Mucosa of rectum (tissue), 2 donors: Measurements from ENCODE around the gene IGSF10.

ENCODE experiments used
- H3K27ac ChIP-seq, 2 donors: one replicate each; pipeline ENCODE4 v1.7.0; 2013; ENCODE audit warnings: inconsistent platforms in 2 of 2, low read depth in 2 of 2, low read length in 2 of 2
- H3K27me3 ChIP-seq, 2 donors: one replicate each; pipeline ENCODE4 v1.7.0; 2013; ENCODE audit warnings: low read length in 2 of 2; ENCODE audit not compliant: control insufficient read depth in 2 of 2, insufficient read depth in 2 of 2
- H3K36me3 ChIP-seq, 2 donors: one replicate each; pipeline ENCODE4 v1.7.0; 2013; ENCODE audit warnings: low read length in 2 of 2; ENCODE audit not compliant: control insufficient read depth in 2 of 2, insufficient read depth in 2 of 2
- H3K4me1 ChIP-seq, 2 donors: one replicate each; pipeline ENCODE4 v1.7.0; 2013; ENCODE audit warnings: low read length in 2 of 2, mild to moderate bottlenecking in 1 of 2; ENCODE audit not compliant: control insufficient read depth in 2 of 2, insufficient read depth in 2 of 2
- H3K4me3 ChIP-seq, 2 donors: one replicate each; pipeline ENCODE4 v1.7.0; 2013; ENCODE audit warnings: low read length in 2 of 2
- H3K9ac ChIP-seq, 2 donors: one replicate each; pipeline ENCODE4 v1.7.0; 2013; ENCODE audit warnings: low read length in 2 of 2, low read depth in 1 of 2, mild to moderate bottlenecking in 1 of 2
- H3K9me3 ChIP-seq, 2 donors: one replicate each; pipeline ENCODE4 v1.7.0; 2013; ENCODE audit warnings: low read length in 2 of 2; ENCODE audit not compliant: control insufficient read depth in 2 of 2
- donor health status: healthy.
- donor health status: Normal muscosa, but diverticular disease.

IGSF10 gene

DNA sequence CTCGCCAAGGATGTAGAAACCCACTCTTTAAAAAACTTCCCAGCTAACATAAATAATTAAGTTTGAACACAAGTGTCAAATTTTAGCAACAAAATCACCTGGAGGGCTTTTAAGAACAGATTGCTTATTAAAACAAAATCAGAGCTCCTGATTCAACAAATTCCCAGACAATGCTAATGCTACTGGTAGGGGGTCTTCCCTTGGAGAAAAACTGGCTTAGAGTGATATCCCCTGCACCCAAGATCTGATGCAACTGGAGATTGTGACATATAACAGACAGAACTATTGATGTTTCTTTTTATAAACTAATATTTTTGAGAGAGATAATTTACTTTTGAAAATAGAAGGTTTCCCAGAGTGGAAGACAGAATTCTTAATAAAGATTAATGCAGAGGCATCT is 19.9 kb downstream of the IGSF10 start:
- no peaks in the 10 kb centered on the region for H3K9me3 ChIP-seq
- no peaks in the 10 kb centered on the region for H3K27me3 ChIP-seq
- H3K4me3 ChIP-seq: no peak overlapping the region
- no peaks in the 10 kb centered on the region for H3K4me1 ChIP-seq
- H3K36me3 ChIP-seq: no peaks in the 10 kb centered on the region
- H3K27ac ChIP-seq: no peak overlapping the region
- H3K9ac ChIP-seq: no peak overlapping the region

DNA sequence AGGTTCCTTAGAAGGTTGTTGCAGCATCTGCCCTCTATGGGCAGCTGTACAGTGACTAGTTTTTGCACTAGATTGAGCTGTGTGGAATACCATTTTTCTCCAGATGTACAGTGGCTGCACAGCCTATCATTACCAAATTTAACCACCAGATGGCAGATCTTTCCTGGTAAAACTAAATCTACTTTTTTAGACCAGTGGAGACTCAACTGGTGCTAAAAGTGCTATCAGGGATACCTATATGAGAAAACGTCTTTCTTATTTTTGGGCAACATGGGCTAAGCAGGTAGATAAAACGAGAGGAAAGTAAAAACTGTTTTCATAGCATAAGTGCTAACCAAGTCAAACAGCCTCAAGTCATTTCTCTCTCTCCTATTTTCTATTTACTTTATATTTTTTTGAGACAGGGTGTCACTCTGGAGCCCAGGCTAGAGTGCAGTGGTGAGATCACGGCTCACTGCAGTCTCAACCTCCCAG is 21.2 kb downstream of the IGSF10 start:
- no peaks in the 10 kb centered on the region for H3K9me3 ChIP-seq
- H3K4me3 ChIP-seq: no peak overlapping the region

DNA sequence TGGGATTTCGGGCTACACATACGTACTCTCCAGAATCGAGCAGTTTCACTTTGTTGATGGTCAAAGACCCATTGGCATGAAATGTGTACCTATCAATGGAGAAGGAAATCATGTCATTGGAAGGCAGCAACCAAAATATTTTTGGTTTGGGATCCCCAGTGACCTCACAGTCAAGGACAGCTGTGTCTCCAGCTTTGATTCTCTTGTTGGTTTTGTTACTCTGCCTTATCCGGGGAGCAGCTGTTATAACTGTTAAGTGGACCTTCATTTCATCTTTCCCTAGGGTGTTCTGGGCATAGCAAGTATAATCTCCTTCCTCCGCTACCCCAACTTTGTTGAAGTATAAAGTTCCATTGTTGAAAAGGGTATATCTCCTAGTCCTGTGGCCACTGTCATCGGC is 23.0 kb downstream of the IGSF10 start:
- H3K4me3 ChIP-seq: no peak overlapping the region
- no peak overlapping the region for H3K27ac ChIP-seq
- H3K4me1 ChIP-seq: no peaks in the 10 kb centered on the region
- H3K27me3 ChIP-seq: no peaks in the 10 kb centered on the region
- no peak overlapping the region for H3K9ac ChIP-seq
- no peaks in the 10 kb centered on the region for H3K36me3 ChIP-seq
- no peaks in the 10 kb centered on the region for H3K9me3 ChIP-seq

More for the DNA sequence above, 21.2 kb downstream of the IGSF10 start:
- Histone ChIP-seq H3K27me3 (no peaks in the 10 kb centered on the region), H3K9ac (no peak overlapping the region), H3K36me3 (no peaks in the 10 kb centered on the region), H3K27ac (no peak overlapping the region), H3K4me1 (no peaks in the 10 kb centered on the region)

DNA sequence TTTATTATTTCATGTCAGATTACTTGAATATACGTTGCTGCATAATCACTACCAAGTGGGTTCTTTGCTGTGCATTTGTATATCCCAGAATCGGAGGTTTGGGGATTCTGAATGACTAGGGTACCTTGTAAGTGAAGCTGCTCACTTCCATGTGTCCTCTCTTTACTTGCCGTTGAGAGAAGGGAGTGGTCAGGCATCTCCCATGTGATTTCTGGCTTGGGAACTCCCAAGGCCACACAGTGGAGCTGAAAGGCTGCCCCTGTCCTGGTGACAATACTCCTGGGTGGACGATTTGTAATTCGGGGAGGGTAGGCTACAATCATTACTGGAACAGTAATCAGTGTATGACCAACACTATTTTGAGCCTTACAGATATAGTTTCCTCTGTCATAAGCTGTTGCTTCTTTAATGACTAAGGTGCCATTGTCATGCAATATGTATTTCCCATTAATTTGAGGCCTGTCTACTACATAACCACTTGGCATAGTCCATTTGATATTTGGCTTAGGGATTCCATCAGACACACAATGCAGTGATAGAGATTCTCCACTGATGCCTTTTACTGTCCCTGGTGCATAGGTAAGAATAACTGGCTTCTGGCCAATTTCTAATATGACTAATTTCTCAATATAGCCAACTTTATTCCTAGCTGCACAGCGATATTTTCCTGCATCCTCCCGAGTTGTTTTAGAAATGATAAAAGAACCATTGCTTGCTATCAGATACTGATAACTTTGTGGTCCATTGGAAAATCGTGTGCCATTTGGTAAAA is 24.0 kb downstream of the IGSF10 start:
- no peaks in the 10 kb centered on the region for H3K36me3 ChIP-seq
- no peak overlapping the region for H3K27ac ChIP-seq
- H3K9ac ChIP-seq: no peak overlapping the region
- H3K4me1 ChIP-seq: no peaks in the 10 kb centered on the region
- no peak overlapping the region for H3K4me3 ChIP-seq
- no peaks in the 10 kb centered on the region for H3K27me3 ChIP-seq
- H3K9me3 ChIP-seq: no peaks in the 10 kb centered on the region

DNA sequence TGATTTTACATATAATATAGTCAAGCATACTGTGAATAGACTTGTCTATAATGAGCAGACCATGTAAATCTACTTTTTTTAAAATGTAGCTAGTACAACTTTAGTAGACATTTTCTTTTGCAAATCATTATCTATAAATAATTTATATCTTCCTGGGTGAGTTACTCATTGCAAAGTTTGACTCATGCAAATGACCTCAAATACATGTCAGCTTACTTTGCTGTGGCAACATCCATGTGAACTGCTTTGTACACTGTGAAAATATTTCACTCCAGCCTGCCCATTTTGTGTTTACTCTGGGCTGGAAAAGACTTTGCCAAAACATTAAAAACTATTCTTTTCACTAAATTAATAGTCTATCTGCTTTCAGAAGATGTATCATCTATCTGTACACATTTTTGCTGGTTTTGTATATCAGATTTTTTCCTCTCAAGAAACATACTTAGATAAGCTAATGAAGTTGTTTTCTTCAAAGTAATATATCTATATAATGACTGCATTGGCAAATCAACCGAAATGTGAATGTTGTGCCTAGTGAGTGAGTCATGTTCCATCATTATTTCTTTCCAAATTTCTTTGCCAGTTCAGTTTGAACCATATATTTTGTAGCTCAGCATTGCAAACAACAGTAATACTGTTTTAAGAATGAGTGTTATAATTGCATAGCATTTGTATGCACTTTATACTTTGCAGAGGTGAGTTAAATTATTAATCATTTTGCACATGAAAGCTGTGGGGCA is 26.5 kb downstream of the IGSF10 start:
- no peaks in the 10 kb centered on the region for H3K27me3 ChIP-seq
- no peaks in the 10 kb centered on the region for H3K9me3 ChIP-seq
- no peaks in the 10 kb centered on the region for H3K4me1 ChIP-seq
- no peaks in the 10 kb centered on the region for H3K36me3 ChIP-seq
- no peak overlapping the region for H3K9ac ChIP-seq
- H3K4me3 ChIP-seq: no peak overlapping the region
- no peak overlapping the region for H3K27ac ChIP-seq

DNA sequence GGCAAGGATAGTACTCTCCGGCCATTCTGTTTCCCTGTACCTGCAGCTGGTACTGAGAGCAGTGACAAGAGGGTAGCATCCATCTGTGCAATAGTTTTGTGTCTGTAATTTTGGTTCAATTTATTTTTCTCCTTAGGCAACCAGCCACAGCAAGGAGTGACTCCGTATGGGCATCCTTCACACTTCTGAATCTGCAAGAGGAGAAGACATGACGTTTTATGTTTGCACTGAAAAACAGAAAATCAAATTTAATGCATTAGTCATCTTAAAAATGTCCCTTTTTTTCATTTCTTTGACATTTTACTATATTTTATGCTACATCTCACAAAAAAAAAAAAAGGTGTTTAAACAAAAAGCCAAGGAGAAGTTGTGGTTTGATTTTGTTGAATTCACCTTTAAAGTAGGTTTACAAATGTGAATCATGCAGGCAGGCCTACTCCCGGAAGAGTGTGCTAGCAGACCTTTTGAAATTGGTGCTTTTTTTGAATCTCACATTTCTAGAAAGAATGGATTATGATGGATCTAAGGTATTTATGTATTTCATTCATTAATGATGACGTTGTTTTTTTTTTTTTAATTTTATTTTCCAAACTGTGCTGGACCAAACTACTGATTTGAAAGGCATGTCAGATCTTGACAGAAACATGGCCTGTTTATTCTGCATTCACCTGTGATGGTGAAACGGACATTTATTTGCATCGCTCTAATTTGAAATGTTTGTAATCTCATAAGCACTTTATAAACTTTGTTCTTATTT is 28.1 kb downstream of the IGSF10 start:
- H3K27me3 ChIP-seq: no peaks in the 10 kb centered on the region
- no peak overlapping the region for H3K9ac ChIP-seq
- H3K4me1 ChIP-seq: no peaks in the 10 kb centered on the region
- no peaks in the 10 kb centered on the region for H3K36me3 ChIP-seq
- H3K27ac ChIP-seq: no peak overlapping the region
- H3K4me3 ChIP-seq: no peak overlapping the region
- H3K9me3 ChIP-seq: no peaks in the 10 kb centered on the region

DNA sequence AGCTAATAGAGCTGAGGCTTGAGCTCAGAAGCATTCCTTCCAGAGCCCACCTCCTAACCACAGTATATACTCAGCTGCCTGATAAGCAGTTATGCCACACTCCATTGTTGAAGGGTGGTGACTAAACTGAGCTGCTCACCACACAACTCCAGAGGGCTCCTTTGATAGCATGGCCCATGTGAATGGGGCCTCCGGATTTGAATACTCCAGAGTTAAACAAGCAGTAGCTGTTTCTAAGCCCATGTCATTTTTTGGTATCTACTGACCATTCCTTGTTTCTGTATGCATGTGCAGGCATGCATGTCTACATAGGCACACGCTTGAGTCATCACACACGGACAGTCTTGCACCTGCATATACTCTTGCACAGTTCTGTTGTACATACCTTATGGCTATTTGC is 28.9 kb downstream of the IGSF10 start:
- Histone ChIP-seq H3K27me3 (no peaks in the 10 kb centered on the region), H3K4me1 (no peaks in the 10 kb centered on the region), H3K4me3 (no peak overlapping the region), H3K27ac (no peak overlapping the region), H3K9me3 (no peaks in the 10 kb centered on the region), H3K9ac (no peak overlapping the region), H3K36me3 (no peaks in the 10 kb centered on the region)

DNA sequence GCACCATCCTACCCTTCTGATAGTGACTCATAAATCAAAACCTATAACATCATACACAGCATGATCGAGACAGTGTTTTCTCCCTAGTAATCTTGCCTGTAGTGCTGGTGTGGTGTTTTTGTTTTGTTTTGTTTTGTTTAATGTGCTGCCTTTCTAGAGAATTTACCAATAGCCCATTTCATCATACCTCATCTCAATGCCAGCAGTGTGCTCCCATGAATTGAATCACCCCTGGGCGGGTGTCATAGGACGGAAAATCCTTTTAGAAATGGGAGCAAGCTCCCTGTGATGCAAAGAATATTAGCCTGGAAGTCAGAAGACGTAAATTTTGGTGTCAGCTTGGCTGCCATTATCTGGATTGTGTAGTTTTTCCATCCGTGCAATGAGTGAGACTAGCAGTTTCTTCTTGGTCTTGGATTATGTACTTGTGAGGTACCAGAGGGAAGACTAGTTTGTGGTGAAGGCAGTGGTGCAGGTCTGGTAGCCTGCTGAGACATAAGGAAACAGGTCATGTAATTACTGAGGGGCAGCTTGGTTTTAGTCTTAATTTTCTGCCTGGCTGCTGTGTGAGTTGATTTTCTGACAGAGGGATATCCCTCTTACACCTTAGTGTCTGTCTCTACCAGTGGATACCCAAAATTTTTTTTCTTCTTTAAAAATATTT is 29.9 kb downstream of the IGSF10 start:
- H3K36me3 ChIP-seq: no peaks in the 10 kb centered on the region

DNA sequence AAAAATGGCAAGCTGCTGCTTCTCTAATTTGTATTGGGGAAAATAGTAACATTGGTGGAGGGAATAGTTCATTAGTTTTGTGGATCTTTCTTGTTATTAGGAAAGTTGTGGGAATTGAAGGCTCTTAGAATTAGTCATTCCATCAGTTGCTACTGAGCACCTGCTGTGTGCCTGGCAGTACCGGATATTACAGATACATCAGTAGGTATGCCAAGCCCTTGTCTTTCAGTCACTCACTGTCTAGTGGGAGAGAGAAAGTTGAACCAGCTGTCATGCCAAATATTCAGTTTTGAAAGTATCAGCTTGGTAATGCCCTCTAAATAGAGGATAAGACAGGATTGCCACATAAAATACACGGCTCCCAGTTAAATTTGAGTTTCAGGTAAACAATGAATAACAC is 32.5 kb downstream of the IGSF10 start:
- H3K4me1 ChIP-seq: no peaks in the 10 kb centered on the region
- H3K4me3 ChIP-seq: no peak overlapping the region
- H3K27me3 ChIP-seq: no peaks in the 10 kb centered on the region
- no peaks in the 10 kb centered on the region for H3K9me3 ChIP-seq
- no peaks in the 10 kb centered on the region for H3K36me3 ChIP-seq
- no peak overlapping the region for H3K27ac ChIP-seq
- H3K9ac ChIP-seq: no peak overlapping the region

More for the DNA sequence above, 29.9 kb downstream of the IGSF10 start:
- Histone ChIP-seq H3K4me1 (no peaks in the 10 kb centered on the region), H3K27ac (no peak overlapping the region), H3K27me3 (no peaks in the 10 kb centered on the region), H3K9me3 (no peaks in the 10 kb centered on the region), H3K4me3 (no peak overlapping the region), H3K9ac (no peak overlapping the region)

DNA sequence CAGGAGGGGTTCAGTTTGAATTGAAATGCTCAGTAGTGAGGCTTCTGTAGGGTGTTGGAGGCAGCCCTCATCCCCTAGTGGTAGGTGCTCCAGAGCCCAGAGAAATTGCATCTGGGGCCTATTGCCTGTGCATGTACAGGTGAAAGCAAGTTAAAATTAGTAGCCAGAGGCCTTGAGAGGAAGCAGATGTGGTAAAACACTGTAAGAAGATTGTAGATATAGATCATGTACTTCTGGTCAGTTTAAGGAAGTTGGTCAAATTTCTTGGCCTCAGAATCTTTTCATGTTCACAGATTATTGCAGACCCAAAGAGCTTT is 34.6 kb downstream of the IGSF10 start:
- H3K4me1 ChIP-seq: no peaks in the 10 kb centered on the region
- no peaks in the 10 kb centered on the region for H3K9me3 ChIP-seq
- no peak overlapping the region for H3K4me3 ChIP-seq
- no peak overlapping the region for H3K27ac ChIP-seq
- H3K36me3 ChIP-seq: no peaks in the 10 kb centered on the region
- H3K27me3 ChIP-seq: no peaks in the 10 kb centered on the region
- no peak overlapping the region for H3K9ac ChIP-seq
